Activated CD4-positive, CD25-positive, alpha-beta regulatory T cell treated with anti-CD3 and anti-CD28 coated beads, Interleukin-2, amount 50 U/mL, for 72 hours (primary cell): Measurements from ENCODE around the gene PKN3.

Experiments
- DNase-seq: peaks from one replicate; pipeline ENCODE4 v3.0.0; 2021

Gene PKN3

GRCh38 chr9:128750926-128751595 is 48.8 kb downstream of the PKN3 start:
- DNase-seq: no peak

DNA sequence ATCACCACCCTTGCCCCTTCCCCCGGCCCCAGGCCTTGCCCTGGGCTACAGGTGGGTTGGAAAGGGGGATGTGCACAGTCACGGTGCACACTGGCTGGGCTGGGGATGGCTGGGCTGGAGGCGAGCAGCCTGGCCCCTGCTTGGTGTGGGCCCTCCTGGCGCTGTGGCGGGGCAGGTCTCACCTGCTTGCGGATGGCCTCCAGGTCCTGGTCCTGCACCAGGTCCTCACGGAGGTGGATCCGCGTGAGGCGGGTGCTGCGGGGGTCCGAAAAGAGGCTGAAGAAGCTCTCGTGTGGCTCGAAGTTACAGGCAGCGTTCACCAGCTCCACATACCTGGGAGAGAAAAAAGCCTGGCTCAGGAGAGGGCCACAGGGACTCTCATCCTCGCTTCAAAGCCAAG is 51.3 kb downstream of the PKN3 start:
- DNase-seq: no peak

DNA sequence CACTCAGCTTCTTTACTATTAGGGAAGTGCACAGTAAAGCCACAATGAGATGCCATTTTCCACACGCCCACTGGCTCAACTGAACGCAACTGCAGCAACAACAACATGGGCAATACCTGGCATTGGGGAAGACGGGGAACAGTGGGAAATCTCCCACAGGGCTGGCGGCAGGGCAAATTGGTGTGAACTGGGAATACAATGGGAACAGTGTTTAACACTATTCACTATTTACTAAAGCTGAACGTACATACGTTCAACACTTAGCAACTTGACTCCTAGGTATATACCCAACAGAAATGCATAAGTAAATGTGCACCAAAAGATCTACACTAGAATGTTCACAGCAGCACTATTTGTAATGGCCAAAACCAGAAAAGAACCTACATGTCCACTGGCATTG is 55.3 kb downstream of the PKN3 start:
- DNase-seq: no peak

GRCh38 chr9:128762671-128763449 is 60.6 kb downstream of the PKN3 start:
- no peak for DNase-seq

DNA sequence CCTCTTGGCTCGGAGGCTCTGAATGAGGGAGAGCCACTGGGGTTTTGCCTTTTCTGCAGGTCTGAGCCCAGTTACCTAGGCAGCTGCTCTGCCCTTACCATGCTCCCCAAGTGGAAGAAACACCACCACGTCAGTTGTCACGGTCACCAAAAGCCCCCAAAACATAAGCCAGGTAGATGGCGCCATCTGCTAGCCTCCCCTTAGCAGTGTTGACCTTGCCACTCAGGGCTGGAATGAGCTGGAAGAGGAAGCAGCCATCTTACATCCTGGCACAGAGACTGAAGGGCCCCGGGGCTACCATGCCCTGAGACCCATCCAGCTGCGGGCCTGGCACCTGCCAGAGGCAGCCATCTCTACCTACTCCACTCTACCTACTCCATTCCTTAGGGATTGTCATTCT is 62.1 kb downstream of the PKN3 start:
- DNase-seq: no peak

DNA sequence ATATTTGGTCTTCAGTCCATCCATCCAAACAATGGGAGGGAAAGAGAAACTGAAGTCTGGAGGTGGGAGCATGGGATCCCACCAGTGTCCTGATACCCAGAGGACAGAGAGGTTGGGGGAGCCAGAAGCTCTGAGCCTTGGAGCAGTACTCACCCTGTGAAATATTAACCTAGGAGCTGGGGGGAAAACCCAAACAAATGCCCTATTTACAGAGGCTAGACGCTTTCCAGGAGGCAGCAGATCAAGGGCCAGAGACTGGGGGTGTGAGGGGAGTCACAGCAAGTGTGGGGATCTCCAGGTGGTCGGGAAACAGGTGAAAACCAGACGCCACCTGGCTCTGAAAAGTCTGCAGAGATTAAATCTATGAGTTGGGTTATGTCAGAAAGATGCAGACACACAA is 63.2 kb downstream of the PKN3 start:
- DNase-seq: no peak

- no peak for DNase-seq
Observed at GRCh38 chr9:128768606-128769005, 66.3 kb downstream of the PKN3 start.
